ENCODE measurements around the gene LRRC15.

GRCh38 chr3:194339356-194339755 lies 30.2 kb downstream of the LRRC15 start:
- TF ChIP-seq, protein P1, sequence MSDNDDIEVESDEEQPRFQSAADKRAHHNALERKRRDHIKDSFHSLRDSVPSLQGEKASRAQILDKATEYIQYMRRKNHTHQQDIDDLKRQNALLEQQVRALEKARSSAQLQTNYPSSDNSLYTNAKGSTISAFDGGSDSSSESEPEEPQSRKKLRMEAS (IDR thresholded peaks at IDR 0.05; ENCODE audit: low read depth, low read length) = no peak
- no peak for TF ChIP-seq POLR2A (IDR thresholded peaks at IDR 0.05; ENCODE audit: extremely low read depth, insufficient read length)

Data from NB4 (cell line).